SK-N-SH (cell line): ENCODE results near the gene EIF5. TPM values are rescaled to one million over a fixed set of nuclear protein-coding genes. Genes with fewer than 3 reads are reported as not detected.

Experiments
- CTCF ChIA-PET: fragments of 300-600, 350-600 bp; formaldehyde crosslinking; extraction: SDS; loops from one replicate; lab custom pipeline; 2021; lab: Yijun Ruan, JAX
- POLR2A ChIA-PET: fragments of 350-600 bp; sonication (Branson Sonifier 250); formaldehyde crosslinking; extraction: SDS; loops from one replicate; lab custom pipeline; 2020; ENCODE audit warnings: antibody characterized with exemption, inconsistent platforms; lab: Yijun Ruan, JAX
- DNase-seq: peaks from one replicate; pipeline ENCODE4 v3.0.0; 2012
- H2AFZ ChIP-seq: fragments of 200-600 bp; sonication (generic); 2 replicates; pipeline ENCODE4 v1.8.1; 2016; ENCODE audit warnings: antibody characterized with exemption, mild to moderate bottlenecking, low read depth
- H3F3A ChIP-seq: fragments of 200-600 bp; sonication (generic); replicated peaks from 2 replicates; pipeline ENCODE3; 2016; ENCODE audit warnings: antibody characterized with exemption, mild to moderate bottlenecking; ENCODE audit not compliant: insufficient read depth
- H3K27ac ChIP-seq, 2 experiments: fragments of 200-500 bp in 1 of 2; fragments of 200-600 bp in 1 of 2; sonication (Bioruptor generic) in 1 of 2; sonication (generic), shearing (Covaris generic) in 1 of 2; 2 replicates each; pipeline versions ENCODE4 v1.5.1 to v1.6.1; 2014 to 2016; ENCODE audit warnings: low read depth in 2 of 2, inconsistent platforms in 1 of 2, low read length in 1 of 2, mild to moderate bottlenecking in 1 of 2, mixed read lengths in 1 of 2
- H3K27me3 ChIP-seq: fragments of 200-600 bp; sonication (generic), shearing (Covaris generic); 2 replicates; pipeline ENCODE4 v1.6.1; 2016; ENCODE audit warnings: mixed run types; ENCODE audit not compliant: insufficient read depth
- H3K36me3 ChIP-seq, 2 experiments: fragments of 200-500 bp in 1 of 2; fragments of 200-600 bp in 1 of 2; sonication (Bioruptor generic) in 1 of 2; sonication (generic) in 1 of 2; replicated peaks in 1 of 2; 2 replicates each; pipeline versions ENCODE3 to v1.5.1; 2014 to 2016; ENCODE audit warnings: low read length in 1 of 2, mild to moderate bottlenecking in 1 of 2; ENCODE audit not compliant: insufficient read depth in 2 of 2, control insufficient read depth in 1 of 2
- H3K4me1 ChIP-seq, 2 experiments: fragments of 200-500 bp in 1 of 2; fragments of 200-600 bp in 1 of 2; sonication (Bioruptor generic) in 1 of 2; sonication (generic), shearing (Covaris generic) in 1 of 2; 2 replicates each; pipeline versions ENCODE4 v1.5.1 to v1.6.1; 2014 to 2016; ENCODE audit warnings: low read depth in 1 of 2, low read length in 1 of 2, mixed run types in 1 of 2; ENCODE audit not compliant: insufficient read depth in 2 of 2, control insufficient read depth in 1 of 2
- H3K4me2 ChIP-seq: fragments of 200-600 bp; sonication (generic), shearing (Covaris generic); 2 replicates; pipeline ENCODE4 v1.6.1; 2017; ENCODE audit warnings: mixed run types
- H3K4me3 ChIP-seq, 2 experiments: fragments of 200-500 bp in 1 of 2; fragments of 200-600 bp in 1 of 2; sonication (Bioruptor generic) in 1 of 2; sonication (generic), shearing (Covaris generic) in 1 of 2; 2 replicates each; pipeline versions ENCODE4 v1.5.1 to v1.8.1; 2014 to 2016; ENCODE audit warnings: low read depth in 2 of 2, inconsistent platforms in 1 of 2, low read length in 1 of 2, mild to moderate bottlenecking in 1 of 2, mixed read lengths in 1 of 2, moderate library complexity in 1 of 2
- H3K79me2 ChIP-seq: fragments of 200-600 bp; sonication (generic); 2 replicates; pipeline ENCODE4 v1.8.1; 2017; ENCODE audit warnings: mild to moderate bottlenecking; ENCODE audit not compliant: insufficient read depth
- H3K9ac ChIP-seq: fragments of 200-600 bp; sonication (generic); 2 replicates; pipeline ENCODE4 v1.6.1; 2017; ENCODE audit warnings: mixed run types
- H3K9me2 ChIP-seq: fragments of 200-600 bp; sonication (generic); 2 replicates; pipeline ENCODE4 v1.6.1; 2017; ENCODE audit warnings: mixed run types
- H3K9me3 ChIP-seq: fragments of 200-600 bp; sonication (generic); 2 replicates; pipeline ENCODE4 v1.6.1; 2017; ENCODE audit warnings: mixed run types, mild to moderate bottlenecking, moderate library complexity
- H4K20me1 ChIP-seq: fragments of 200-600 bp; sonication (generic); 2 replicates; pipeline ENCODE4 v1.6.1; 2017; ENCODE audit warnings: mild to moderate bottlenecking, mixed run types; ENCODE audit not compliant: insufficient read depth
- CTCF ChIP-seq: fragments of 200-600 bp; sonication (generic); IDR thresholded peaks from 2 replicates; pipeline ENCODE4 v1.6.1; 2017; ENCODE audit warnings: antibody characterized with exemption, mild to moderate bottlenecking, moderate library complexity
- EP300 ChIP-seq, 2 experiments: IDR thresholded peaks; 2 replicates each; pipeline versions ENCODE4 v1.4.0 to v1.6.1; 2012; ENCODE audit warnings: borderline replicate concordance in 1 of 2, low read depth in 1 of 2, low read length in 1 of 2
- IRF3 ChIP-seq: fragments of 150-350 bp; IDR thresholded peaks from 2 replicates; pipeline ENCODE4 v1.6.1; 2016; ENCODE audit warnings: mild to moderate bottlenecking, low read depth, low read length
- MXI1 ChIP-seq: IDR thresholded peaks from 2 replicates; pipeline ENCODE4 v1.6.1; 2012; ENCODE audit warnings: mild to moderate bottlenecking, low read depth, low read length, improper control_type of control experiment
- WGBS: methylation state at CpG from one replicate; pipeline ENCODE4 v1.1.6; 2017; ENCODE audit warnings: low lambda C conversion rate; 5-methylcytosine and 5-hydroxymethylcytosine counted together
- polyA plus RNA-seq, 3 experiments: library from polyadenylated mRNA; depleted of rRNA; stranded (reverse); fragments of >200 nt; gene quantifications; 2 replicates each; pipeline ENCODE4 v1.2.3, GENCODE V29; 2012

The EIF5 gene
- polyA plus RNA-seq, 1 of the 3 experiments (the other 2 are of a cell fraction), result 127 TPM

- POLR2A ChIA-PET, result interaction anchor here (0.6 kb wide), 1 partner anchor 61 kb away, joined by 3 read pairs; no protein-coding TSS in a partner anchor
- Histone ChIP-seq H3K36me3 (no peaks in the 10 kb centered on the region), H3K9me2 (no peaks in the 10 kb centered on the region), H2AFZ (no peak overlapping the region), H3K4me3 (no peak overlapping the region), H3K27me3 (no peaks in the 10 kb centered on the region), H3K9ac (no peak overlapping the region), H3K9me3 (no peaks in the 10 kb centered on the region), H3K79me2 (peaks cover 18% of the 10 kb centered on the region), H3K4me2 (no peak overlapping the region), H4K20me1 (no peaks in the 10 kb centered on the region; the same call in 1 of the 2 replicates), H3K4me1 (peaks cover 4 to 6% of the 10 kb centered on the region in 2 experiments; a peak in 3 of 4 replicates), H3F3A (peaks cover 9% of the 10 kb centered on the region), H3K27ac (no peak overlapping the region)
- DNase-seq, result no peak
- 85% methylated on average over 14 of the region's 14 CpGs for WGBS
- CTCF ChIA-PET, result interaction anchor here (1.0 to 1.1 kb wide), 3 partner anchors 38 to 225 kb away, joined by 3 read pairs; no protein-coding TSS in a partner anchor
- TF ChIP-seq MXI1 (no peak), IRF3 (no peak), EP300 (IDR thresholded peaks at IDR 0.05; ENCODE audit: borderline replicate concordance in 1 of 2, low read depth in 1 of 2, low read length in 1 of 2) (no peak)
Observed at GRCh38 chr14:103329401-103330347, 4.4 kb upstream of the EIF5 start.

GRCh38 chr14:103330536-103330935, 3.5 kb upstream of the EIF5 start:
- ChIA-PET POLR2A (interaction anchor here (0.6 kb wide), 1 partner anchor 61 kb away, joined by 3 read pairs; no protein-coding TSS in a partner anchor), CTCF (no interaction called here)
- Histone ChIP-seq H2AFZ (no peak overlapping the region), H3K36me3 (peaks cover 3 to 5% of the 10 kb centered on the region in 2 experiments), H3K4me3 (no peak overlapping the region), H3K79me2 (peaks cover 26% of the 10 kb centered on the region), H3K9me2 (no peaks in the 10 kb centered on the region), H3K4me2 (no peak overlapping the region), H4K20me1 (peaks cover 8% of the 10 kb centered on the region), H3F3A (peaks cover 9% of the 10 kb centered on the region), H3K9ac (no peak overlapping the region), H3K4me1 (peaks cover 4 to 7% of the 10 kb centered on the region in 2 experiments), H3K27ac (no peak overlapping the region), H3K9me3 (no peaks in the 10 kb centered on the region), H3K27me3 (no peaks in the 10 kb centered on the region)
- 76% methylated on average over 2 of the region's 2 CpGs for WGBS
- no peak for DNase-seq
- no peak for TF ChIP-seq CTCF
